HCT116 (cell line): ENCODE results near the gene CYB5D1. TPM values are rescaled to one million over a fixed set of nuclear protein-coding genes. Genes with fewer than 3 reads are reported as not detected.
A peak's percentile ranks its signal among the peaks of the same experiment; 100 is the strongest.

ENCODE experiments used
- ATAC-seq: fragments of 200-7000 bp; cut with Tn5 transposase; 2 replicates; pipeline ENCODE4 v1.9.1; 2020; ENCODE audit warnings: mild to moderate bottlenecking, moderate library complexity
- BruUV-seq: library from RNA; stranded (reverse); fragments of 400-500 nt; replicated peaks from 2 replicates; lab custom pipeline; 2021; lab: Mats Ljungman, UMichigan
- CTCF ChIA-PET: fragments of 300-600 bp; sonication (Branson Sonifier 250); formaldehyde crosslinking; loops from one replicate; lab custom pipeline; 2021; ENCODE audit warnings: antibody characterized with exemption; lab: Charles Lee
- POLR2A ChIA-PET: fragments of 300-600, 350-600 bp; sonication (Branson Sonifier 250); formaldehyde crosslinking; loops from one replicate; lab custom pipeline; 2021; ENCODE audit warnings: antibody characterized with exemption; lab: Charles Lee
- RAD21 ChIA-PET, 2 experiments: fragments of 300-600 bp; sonication (Branson Sonifier 250); formaldehyde crosslinking; loops; one replicate each; lab custom pipeline; 2023; ENCODE audit warnings: low total read pairs in 2 of 2; ENCODE audit not compliant: uncharacterized antibody in 2 of 2, unreplicated experiment in 2 of 2, low non-redundant PET in 1 of 2; lab: Charles Lee
- DNase-seq: peaks from one replicate; pipeline ENCODE4 v3.0.0-alpha.2; 2010; ENCODE audit warnings: low read depth, low spot score
- H2AFZ ChIP-seq: fragments of 200-600 bp; shearing (Covaris generic), sonication (generic); 2 replicates; pipeline ENCODE4 v1.6.1; 2017; ENCODE audit warnings: low read depth, mixed run types, mixed read lengths, antibody characterized with exemption, low read length; ENCODE audit not compliant: poor library complexity, severe bottlenecking
- H3K27ac ChIP-seq: 2 replicates; pipeline ENCODE4 v1.5.1; 2012; ENCODE audit warnings: low read depth, low read length
- H3K27me3 ChIP-seq: fragments of 200-600 bp; sonication (generic); 2 replicates; pipeline ENCODE4 v1.6.1; 2016; ENCODE audit warnings: mixed run types, low read length, mixed read lengths; ENCODE audit not compliant: insufficient read depth
- H3K36me3 ChIP-seq, 2 experiments: fragments of 200-500 bp in 1 of 2; fragments of 200-600 bp in 1 of 2; sonication (Bioruptor generic) in 1 of 2; sonication (generic) in 1 of 2; 2 replicates each; pipeline versions ENCODE4 v1.5.1 to v1.6.1; 2014 to 2016; ENCODE audit warnings: low read length in 2 of 2, inconsistent platforms in 1 of 2, mixed read lengths in 1 of 2, mixed run types in 1 of 2; ENCODE audit not compliant: insufficient read depth in 2 of 2, control insufficient read depth in 1 of 2
- H3K4me1 ChIP-seq, 2 experiments: fragments of 200-600 bp in 1 of 2; sonication (generic) in 1 of 2; 2 replicates each; pipeline versions ENCODE4 v1.5.1 to v1.6.1; 2012 to 2017; ENCODE audit warnings: low read length in 2 of 2, inconsistent platforms in 1 of 2, mild to moderate bottlenecking in 1 of 2, mixed read lengths in 1 of 2, mixed run types in 1 of 2, moderate library complexity in 1 of 2; ENCODE audit not compliant: insufficient read depth in 2 of 2, control insufficient read depth in 1 of 2
- H3K4me2 ChIP-seq: fragments of 200-600 bp; sonication (generic); 2 replicates; pipeline ENCODE4 v1.6.1; 2017; ENCODE audit warnings: mixed run types, low read length, mixed read lengths
- H3K4me3 ChIP-seq, 2 experiments: fragments of 200-600 bp in 1 of 2; sonication (generic) in 1 of 2; replicated peaks in 1 of 2; 2 replicates each; pipeline ENCODE4 v1.5.1; 2011 to 2016; ENCODE audit warnings: low read length in 2 of 2, control low read depth in 1 of 2, low read depth in 1 of 2, mild to moderate bottlenecking in 1 of 2, mixed read lengths in 1 of 2, mixed run types in 1 of 2
- H3K79me2 ChIP-seq: fragments of 200-600 bp; sonication (generic); 2 replicates; pipeline ENCODE4 v1.6.1; 2017; ENCODE audit warnings: mild to moderate bottlenecking, mixed run types, low read length, moderate library complexity, mixed read lengths; ENCODE audit not compliant: insufficient read depth
- H3K9ac ChIP-seq: fragments of 200-600 bp; sonication (generic); 2 replicates; pipeline ENCODE4 v1.6.1; 2016; ENCODE audit warnings: low read length, mixed read lengths
- H3K9me2 ChIP-seq: fragments of 200-600 bp; sonication (generic), shearing (Covaris generic); 2 replicates; pipeline ENCODE4 v1.6.1; 2017; ENCODE audit warnings: mixed run types, mild to moderate bottlenecking, moderate library complexity; ENCODE audit not compliant: insufficient read depth
- H3K9me3 ChIP-seq, 2 experiments: fragments of 200-500 bp in 1 of 2; fragments of 200-600 bp in 1 of 2; sonication (Bioruptor generic) in 1 of 2; sonication (generic) in 1 of 2; 2 replicates each; pipeline ENCODE4 v1.6.1; 2014 to 2017; ENCODE audit warnings: low read length in 2 of 2, mixed read lengths in 2 of 2, inconsistent platforms in 1 of 2, low read depth in 1 of 2, mild to moderate bottlenecking in 1 of 2, mixed run types in 1 of 2, moderate library complexity in 1 of 2; ENCODE audit not compliant: control insufficient read depth in 1 of 2, insufficient read depth in 1 of 2
- H4K20me1 ChIP-seq: fragments of 200-600 bp; sonication (generic), shearing (Covaris generic); 2 replicates; pipeline ENCODE4 v1.6.1; 2017; ENCODE audit warnings: mixed run types, mild to moderate bottlenecking, moderate library complexity; ENCODE audit not compliant: insufficient read depth
- CBX3 ChIP-seq: IDR thresholded peaks from 2 replicates; pipeline ENCODE4 v1.6.1; 2012; ENCODE audit warnings: low read depth
- CEBPB ChIP-seq: IDR thresholded peaks from 2 replicates; pipeline ENCODE4 v1.6.1; 2012; ENCODE audit warnings: low read depth
- EGR1 ChIP-seq: IDR thresholded peaks from 2 replicates; pipeline ENCODE4 v1.6.1; 2012; ENCODE audit warnings: low read depth
- EZH2 ChIP-seq: fragments of 200-600 bp; sonication (generic); IDR thresholded peaks from 2 replicates; pipeline ENCODE4 v1.6.1; 2017; ENCODE audit warnings: antibody characterized with exemption, mixed run types
- FOSL1 ChIP-seq: IDR thresholded peaks from 2 replicates; pipeline ENCODE4 v1.6.1; 2012; ENCODE audit warnings: low read depth
- JUND ChIP-seq: IDR thresholded peaks from 2 replicates; pipeline ENCODE4 v1.6.1; 2012
- MAX ChIP-seq: IDR thresholded peaks from 2 replicates; pipeline ENCODE4 v1.6.1; 2012
- POLR2A ChIP-seq: IDR thresholded peaks from 2 replicates; pipeline ENCODE4 v1.7.0; 2011; ENCODE audit warnings: borderline replicate concordance; ENCODE audit not compliant: insufficient read depth, insufficient read length; ENCODE audit errors: extremely low read depth
- POLR2AphosphoS5 ChIP-seq: IDR thresholded peaks from 2 replicates; pipeline ENCODE4 v1.6.1; 2011; ENCODE audit warnings: mild to moderate bottlenecking, low read depth, low read length, moderate library complexity
- SP1 ChIP-seq: IDR thresholded peaks from 2 replicates; pipeline ENCODE4 v1.6.1; 2012; ENCODE audit warnings: low read depth
- SRF ChIP-seq: IDR thresholded peaks from 2 replicates; pipeline ENCODE4 v1.6.1; 2012; ENCODE audit warnings: low read depth
- TCF7L2 ChIP-seq: IDR thresholded peaks from 2 replicates; pipeline ENCODE4 v1.7.0; 2011; ENCODE audit warnings: borderline replicate concordance, inconsistent platforms; ENCODE audit not compliant: insufficient read depth, insufficient read length; ENCODE audit errors: extremely low read depth
- ZNF274 ChIP-seq: fragments of 200-500 bp; sonication (Bioruptor generic); IDR thresholded peaks from 2 replicates; pipeline ENCODE4 v1.6.1; 2014; ENCODE audit warnings: mild to moderate bottlenecking, low read depth, low read length, inconsistent platforms
- intact Hi-C: fragments of 100-400 bp; cut with micrococcal nuclease; formaldehyde crosslinking; loops from 2 replicates; pipeline ENCODE4 v1.10.0; 2022
- total RNA-seq: library from RNA; stranded (reverse); gene quantifications from one replicate; pipeline ENCODE4 v1.2.1, GENCODE V29; 2021; ENCODE audit not compliant: unreplicated experiment
- TF ChIP-seq, protein P1 (sequence below): IDR thresholded peaks from 2 replicates; pipeline ENCODE4 v1.6.1; 2011; ENCODE audit warnings: mild to moderate bottlenecking, low read length, moderate library complexity; ENCODE audit not compliant: insufficient replicate concordance; ENCODE audit errors: extremely low read depth

Gene CYB5D1
- total RNA-seq, 1 experiment from 2014 or later, result 21.5 TPM

- Histone ChIP-seq H3K27ac (peak overlapping the region; percentile 68; the same call in 1 of the 2 replicates), H3K79me2 (peaks cover 44% of the 10 kb centered on the region)
- TF ChIP-seq POLR2A (no peak), SP1 (no peak), EGR1 (no peak), CBX3 (no peak), MAX (no peak), FOSL1 (no peak), EZH2 (no peak), SRF (no peak), CEBPB (no peak), ZNF274 (no peak), POLR2AphosphoS5 (no peak), JUND (no peak), TCF7L2 (no peak)
- TF ChIP-seq, protein P1, sequence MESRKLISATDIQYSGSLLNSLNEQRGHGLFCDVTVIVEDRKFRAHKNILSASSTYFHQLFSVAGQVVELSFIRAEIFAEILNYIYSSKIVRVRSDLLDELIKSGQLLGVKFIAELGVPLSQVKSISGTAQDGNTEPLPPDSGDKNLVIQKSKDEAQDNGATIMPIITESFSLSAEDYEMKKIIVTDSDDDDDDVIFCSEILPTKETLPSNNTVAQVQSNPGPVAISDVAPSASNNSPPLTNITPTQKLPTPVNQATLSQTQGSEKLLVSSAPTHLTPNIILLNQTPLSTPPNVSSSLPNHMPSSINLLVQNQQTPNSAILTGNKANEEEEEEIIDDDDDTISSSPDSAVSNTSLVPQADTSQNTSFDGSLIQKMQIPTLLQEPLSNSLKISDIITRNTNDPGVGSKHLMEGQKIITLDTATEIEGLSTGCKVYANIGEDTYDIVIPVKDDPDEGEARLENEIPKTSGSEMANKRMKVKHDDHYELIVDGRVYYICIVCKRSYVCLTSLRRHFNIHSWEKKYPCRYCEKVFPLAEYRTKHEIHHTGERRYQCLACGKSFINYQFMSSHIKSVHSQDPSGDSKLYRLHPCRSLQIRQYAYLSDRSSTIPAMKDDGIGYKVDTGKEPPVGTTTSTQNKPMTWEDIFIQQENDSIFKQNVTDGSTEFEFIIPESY, result no peak
- TF ChIP-seq, all 23 proteins: peak for 0
- ChIA-PET RAD21 (no interaction called here), POLR2A (interaction anchor here (2.2 kb wide), 1 partner anchor 10 kb away, joined by 7 read pairs; no protein-coding TSS in a partner anchor), CTCF (no interaction called here)
- Histone ChIP-seq H3K36me3 (peaks cover 22 to 27% of the 10 kb centered on the region in 2 experiments), H3K9me3 (no peaks in the 10 kb centered on the region), H3K9me2 (no peaks in the 10 kb centered on the region), H4K20me1 (no peaks in the 10 kb centered on the region), H2AFZ (no peak overlapping the region), H3K4me3 (0 out of 4 replicates have a peak overlapping the region, but pooled peaks of 1 of the 2 experiments have one; percentile 77), H3K9ac (peak overlapping the region; percentile 36), H3K4me1 (peaks cover 20 to 43% of the 10 kb centered on the region in 2 experiments), H3K27me3 (no peaks in the 10 kb centered on the region), H3K4me2 (peak overlapping the region; percentile 95)
- intact Hi-C loops, result no loop called here
- DNase-seq, result no peak
- ATAC-seq, result no peak
- TSS peak; percentile 5 for BruUV-seq
Observed at GRCh38 chr17:7852262-7852670, 5.5 kb upstream of the CYB5D1 start.
